Hindlimb muscle (tissue), 1 donor: ENCODE data around the gene KRTAP5-1. TPM values are rescaled to one million over a fixed set of nuclear protein-coding genes. Genes with fewer than 3 reads are reported as not detected.
"Not testable (repeated sequence)": the region's sequence is repeated elsewhere in the genome, so short reads cannot be mapped to it uniquely, and the experiment has no call there.

Source experiments
- DNase-seq: peaks from one replicate; pipeline ENCODE4 v3.0.0-alpha.2; 2013
- polyA plus RNA-seq: library from polyadenylated mRNA; unstranded; fragments of 120-200 nt; gene quantifications from one replicate; pipeline ENCODE4 v1.2.1, GENCODE V29; 2013; ENCODE audit not compliant: insufficient read length

The KRTAP5-1 gene
- 1.4 TPM for polyA plus RNA-seq

- DNase-seq = not testable (repeated sequence)
These were observed at the start of gene KRTAP5-1 for GRCh38 chr11:1584661-1585370. Gene KRTAP5-1 (minus strand): TSS chr11:1585283. CDS start chr11:1585249, 34 bp downstream.

- no peak for DNase-seq
These were observed 48.8 kb upstream of the KRTAP5-1 start for GRCh38 chr11:1633864-1634263.

DNA sequence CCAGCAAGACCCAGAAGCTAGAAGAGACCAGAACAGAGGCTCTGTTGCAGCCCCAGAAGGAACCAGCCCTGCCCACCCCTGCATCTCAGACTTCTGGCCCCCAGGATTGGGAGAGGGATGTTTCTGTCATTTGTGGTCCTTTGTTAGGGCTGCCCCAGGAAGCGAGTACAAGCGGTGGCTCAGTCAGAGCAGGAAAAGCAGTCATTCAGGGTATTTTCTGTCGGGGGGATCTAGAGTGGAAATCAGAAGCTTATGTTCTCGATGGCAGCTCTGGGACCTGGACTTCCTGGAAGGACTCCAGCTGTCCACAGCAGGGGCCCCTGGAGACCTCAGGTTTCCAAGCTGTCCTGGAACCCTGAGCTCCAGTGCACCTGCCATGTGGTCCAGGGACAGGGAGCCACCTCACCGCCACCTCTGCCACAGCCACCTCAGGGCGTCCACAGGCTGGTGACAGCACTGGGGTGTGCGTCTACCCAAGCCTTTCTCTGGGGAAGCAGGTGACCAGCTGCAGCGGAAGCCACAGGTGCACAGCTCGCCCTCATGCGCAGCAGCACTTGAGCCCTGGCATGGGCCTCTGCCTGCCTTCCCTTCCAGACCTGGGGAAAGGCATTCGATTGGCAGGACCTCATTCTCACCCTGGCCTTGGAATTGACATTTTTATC, 47.1 kb upstream of the KRTAP5-1 start:
- DNase-seq = no peak

DNA sequence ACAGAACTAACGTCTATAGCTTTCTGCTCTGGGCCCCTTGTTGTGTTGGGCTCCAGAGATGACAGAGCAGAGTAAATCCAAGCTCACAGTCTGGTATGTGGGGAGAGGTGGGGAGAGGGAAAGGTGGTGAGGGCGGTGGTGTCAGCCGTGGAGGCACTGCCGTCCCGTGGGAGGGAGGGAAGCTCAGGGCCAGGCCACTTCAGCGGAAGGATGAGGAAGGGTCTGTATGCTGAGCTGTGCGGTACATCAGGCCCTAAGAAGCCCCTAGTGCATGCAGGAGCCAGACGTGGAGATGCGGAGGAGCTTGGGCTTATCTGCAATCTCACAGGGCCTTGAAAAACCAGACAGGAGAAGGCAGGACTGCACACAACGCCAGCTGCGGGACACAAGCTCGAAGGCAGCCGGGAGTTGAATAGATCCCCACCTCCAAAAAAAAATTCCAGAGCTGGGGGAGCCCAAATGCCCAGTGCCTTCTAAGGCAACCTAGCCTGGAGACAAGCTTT, 46.0 kb upstream of the KRTAP5-1 start:
- DNase-seq = no peak

DNA sequence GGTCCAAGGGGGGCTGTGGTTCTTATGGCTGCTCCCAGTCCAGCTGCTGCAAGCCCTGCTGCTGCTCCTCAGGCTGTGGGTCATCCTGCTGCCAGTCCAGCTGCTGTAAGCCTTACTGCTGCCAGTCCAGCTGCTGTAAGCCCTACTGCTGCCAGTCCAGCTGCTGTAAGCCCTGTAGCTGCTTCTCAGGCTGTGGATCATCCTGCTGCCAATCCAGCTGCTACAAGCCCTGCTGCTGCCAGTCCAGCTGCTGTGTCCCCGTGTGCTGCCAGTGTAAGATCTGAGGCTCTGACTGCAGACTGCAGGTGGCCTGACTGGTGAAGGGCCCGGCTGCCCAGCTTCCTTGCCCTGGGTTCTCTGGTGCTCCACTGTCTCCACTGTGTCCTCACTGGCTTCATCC, 45.2 kb upstream of the KRTAP5-1 start:
- no peak for DNase-seq

DNA sequence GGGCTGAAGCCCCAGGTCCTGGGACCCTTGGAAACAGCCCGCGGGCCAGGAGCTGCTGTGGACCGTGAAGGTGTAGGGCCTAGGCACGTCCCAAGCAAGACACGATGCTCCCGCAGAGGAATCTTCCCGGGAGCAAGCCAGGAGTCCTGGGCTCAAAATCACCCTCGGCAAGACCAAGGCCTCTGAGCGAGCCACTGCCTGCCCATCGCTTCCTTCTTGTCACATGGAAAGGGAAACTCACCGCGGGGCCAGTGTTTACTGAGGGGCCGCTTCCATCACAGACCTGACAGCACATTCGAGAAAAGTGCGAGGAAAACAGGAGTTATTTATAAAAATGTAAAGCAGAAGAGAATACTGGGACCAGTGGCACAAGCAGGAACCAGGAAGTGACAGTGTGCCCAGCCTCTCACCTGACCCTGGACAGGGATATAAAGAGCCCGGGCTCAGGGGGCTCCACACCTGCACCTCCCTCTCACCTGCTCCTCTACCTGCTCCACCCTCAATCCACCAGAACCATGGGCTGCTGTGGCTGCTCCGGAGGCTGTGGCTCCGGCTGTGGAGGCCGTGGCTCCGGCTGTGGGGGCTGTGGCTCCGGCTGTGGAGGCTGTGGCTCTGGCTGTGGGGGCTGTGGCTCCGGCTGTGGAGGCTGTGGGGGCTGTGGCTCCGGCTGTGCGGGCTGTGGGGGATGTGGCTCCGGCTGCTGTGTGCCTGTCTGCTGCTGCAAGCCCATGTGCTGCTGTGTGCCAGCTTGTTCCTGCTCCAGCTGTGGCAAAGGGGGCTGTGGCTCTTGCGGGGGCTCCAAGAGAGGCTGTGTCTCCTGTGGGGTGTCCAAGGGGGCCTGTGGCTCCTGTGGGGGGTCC, 44.5 kb upstream of the KRTAP5-1 start, which contains the start of gene KRTAP5-5:
KRTAP5-5 (plus strand) TSS at position 450 of the 860 bp plus-strand sequence; CDS start at position 516, 66 bp downstream.
- no peak for DNase-seq

- peak; percentile 47 for DNase-seq
These were observed 43.6 kb upstream of the KRTAP5-1 start for GRCh38 chr11:1628506-1629325.

- DNase-seq = no peak
These were observed 40.5 kb upstream of the KRTAP5-1 start for GRCh38 chr11:1625541-1625940.

GRCh38 chr11:1624621-1625020, 39.5 kb upstream of the KRTAP5-1 start:
- no peak for DNase-seq

DNA sequence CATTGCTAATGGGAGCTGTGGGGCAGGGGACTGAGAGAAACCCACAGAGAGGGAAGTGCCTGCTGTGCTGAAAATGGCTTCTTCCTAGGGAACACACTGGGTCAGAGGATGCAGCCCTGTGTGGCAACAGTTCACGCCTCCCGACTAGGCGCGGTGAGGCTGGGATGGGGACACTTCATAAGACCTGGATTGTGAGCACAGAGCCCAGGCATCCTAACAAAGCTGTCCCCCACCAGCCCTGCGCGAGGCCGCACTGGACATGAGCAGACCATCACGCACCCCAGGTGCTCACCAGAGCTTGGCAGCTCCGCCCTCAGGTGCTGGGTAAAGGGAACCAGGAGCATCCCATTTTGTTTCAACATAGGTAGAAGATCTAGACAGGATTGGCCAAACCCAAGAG, 38.6 kb upstream of the KRTAP5-1 start:
- no peak for DNase-seq

- no peak for DNase-seq
These were observed 37.0 kb upstream of the KRTAP5-1 start, which contains the start of gene KRTAP5-4 for GRCh38 chr11:1622086-1622485. Gene KRTAP5-4 (minus strand): TSS chr11:1622138. CDS start chr11:1622093, 45 bp downstream.

GRCh38 chr11:1619449-1619848, 34.4 kb upstream of the KRTAP5-1 start:
- no peak for DNase-seq

- no peak for DNase-seq
These were observed 33.1 kb upstream of the KRTAP5-1 start for GRCh38 chr11:1618231-1618630.

DNA sequence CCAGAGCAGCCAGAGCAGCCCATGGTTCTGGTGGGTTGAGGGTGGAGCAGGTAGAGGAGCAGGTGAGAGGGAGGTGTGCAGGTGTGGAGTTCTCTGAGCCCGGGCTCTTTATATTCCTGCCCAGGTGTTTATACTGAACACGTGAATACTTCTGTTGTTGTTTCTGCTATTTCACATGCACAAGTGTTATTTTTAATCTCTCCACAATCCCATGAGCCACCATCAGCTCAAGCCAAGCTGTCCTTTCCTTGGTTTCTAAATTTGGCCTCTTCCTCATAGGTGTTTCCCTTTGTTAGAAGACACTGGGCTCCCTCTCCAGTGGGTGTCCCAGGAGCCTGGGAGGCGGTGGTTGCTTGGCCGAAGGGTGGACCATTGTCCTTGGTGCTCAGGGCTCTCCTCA, 23.3 kb upstream of the KRTAP5-1 start, which contains the start of gene KRTAP5-3:
KRTAP5-3 (minus strand) TSS at position 101 of the 400 bp plus-strand sequence; CDS start at position 23, 78 bp downstream.
- DNase-seq = no peak

- DNase-seq = not testable (repeated sequence)
These were observed 22.8 kb upstream of the KRTAP5-1 start for GRCh38 chr11:1607901-1608300.

- DNase-seq = not testable (repeated sequence)
These were observed 22.2 kb upstream of the KRTAP5-1 start for GRCh38 chr11:1607156-1607845.

DNA sequence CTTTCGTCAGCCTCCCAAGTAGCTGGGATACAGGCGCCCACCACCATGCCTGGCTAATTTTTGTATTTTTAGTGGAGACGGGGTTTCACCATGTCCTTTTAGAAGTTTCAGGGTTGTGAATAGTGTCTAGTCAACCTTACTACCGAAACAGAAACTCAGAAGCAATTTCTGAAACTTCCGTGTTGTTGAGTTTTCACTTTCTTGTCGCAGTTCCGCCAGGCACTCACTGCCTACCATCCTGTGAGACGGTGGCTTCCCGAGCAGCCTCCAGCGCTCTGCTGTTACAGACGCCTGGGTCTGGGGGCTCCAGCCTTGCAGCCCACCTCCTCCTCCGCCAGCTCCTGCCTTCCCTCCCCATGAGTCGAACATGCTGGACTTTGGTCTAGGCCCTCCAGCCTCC, 20.8 kb upstream of the KRTAP5-1 start:
- DNase-seq = not testable (repeated sequence)

DNA sequence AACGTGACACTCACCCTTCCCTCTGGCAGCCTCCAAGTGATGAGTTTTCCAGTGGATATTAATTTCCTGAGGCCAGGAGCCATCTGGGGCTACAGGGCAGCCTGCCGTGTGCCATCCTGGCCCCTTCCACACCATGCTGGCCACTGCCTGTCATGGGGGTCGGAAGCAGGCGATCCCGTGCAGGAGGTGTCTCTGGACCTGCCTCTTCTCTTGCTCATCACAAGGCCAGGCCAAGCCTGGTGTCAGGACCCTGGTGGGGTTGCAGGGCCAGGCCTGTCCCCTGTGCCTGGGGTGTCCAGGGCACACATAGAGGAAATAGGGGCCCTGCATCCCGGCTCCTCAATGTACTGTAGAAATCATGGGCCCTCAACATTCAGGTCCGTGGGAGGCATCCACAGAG, 19.6 kb upstream of the KRTAP5-1 start:
- no peak for DNase-seq

GRCh38 chr11:1604181-1604580, 19.1 kb upstream of the KRTAP5-1 start:
- no peak for DNase-seq

- DNase-seq = no peak
These were observed 18.5 kb upstream of the KRTAP5-1 start for GRCh38 chr11:1603629-1604028.

DNA sequence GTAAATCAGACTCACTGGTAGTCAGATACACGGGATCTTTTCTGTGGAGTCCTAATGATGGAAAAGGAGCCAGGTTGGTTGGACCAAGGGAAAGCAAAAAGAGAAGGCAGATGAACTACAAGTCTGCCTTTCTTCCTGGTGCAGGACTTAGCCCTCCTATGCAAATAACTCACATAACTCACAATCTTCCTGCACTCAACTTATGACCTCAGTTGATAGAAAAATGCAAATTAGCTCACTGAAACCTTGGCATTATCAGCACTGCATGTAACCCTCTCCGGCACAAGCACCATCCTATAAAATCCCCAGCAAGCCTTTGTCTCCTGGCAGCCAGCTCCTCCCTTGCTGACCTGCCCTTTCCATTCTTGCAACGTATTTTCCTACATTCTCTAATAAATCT, 16.6 kb upstream of the KRTAP5-1 start:
- DNase-seq = not testable (repeated sequence)
